ENCODE results near the gene MIDN.
"Not testable (repeated sequence)": the region's sequence is repeated elsewhere in the genome, so short reads cannot be mapped to it uniquely, and the experiment has no call there.

Gene MIDN

DNA sequence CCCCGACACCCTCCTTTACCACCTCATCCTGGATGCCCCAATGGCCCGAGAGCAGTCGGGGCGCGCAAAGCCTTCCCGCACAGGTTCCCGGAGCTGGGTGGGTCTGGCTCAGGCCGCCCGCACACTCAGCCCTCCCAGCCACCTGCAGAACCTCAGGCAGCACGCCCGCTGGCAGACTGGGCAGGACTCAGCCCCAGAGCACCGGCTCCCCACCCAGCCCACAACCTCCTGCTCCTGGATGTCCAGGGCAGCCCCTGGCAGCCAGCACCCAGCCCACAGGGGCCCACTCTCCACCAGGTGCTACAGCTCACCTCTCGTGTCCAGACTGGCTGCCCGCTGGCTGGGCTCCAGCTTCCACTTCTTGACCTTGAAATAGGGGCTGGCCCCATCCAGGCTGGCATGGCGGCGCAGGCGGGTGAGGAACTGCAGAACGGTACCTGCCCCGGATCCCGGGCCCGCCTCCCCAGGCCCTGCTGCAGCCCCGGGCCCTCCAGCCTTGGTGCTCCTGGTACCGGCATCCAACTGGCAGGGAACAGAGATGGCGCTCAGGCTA is 15.2 kb upstream of the MIDN start:
- DNase-seq = no peak

DNA sequence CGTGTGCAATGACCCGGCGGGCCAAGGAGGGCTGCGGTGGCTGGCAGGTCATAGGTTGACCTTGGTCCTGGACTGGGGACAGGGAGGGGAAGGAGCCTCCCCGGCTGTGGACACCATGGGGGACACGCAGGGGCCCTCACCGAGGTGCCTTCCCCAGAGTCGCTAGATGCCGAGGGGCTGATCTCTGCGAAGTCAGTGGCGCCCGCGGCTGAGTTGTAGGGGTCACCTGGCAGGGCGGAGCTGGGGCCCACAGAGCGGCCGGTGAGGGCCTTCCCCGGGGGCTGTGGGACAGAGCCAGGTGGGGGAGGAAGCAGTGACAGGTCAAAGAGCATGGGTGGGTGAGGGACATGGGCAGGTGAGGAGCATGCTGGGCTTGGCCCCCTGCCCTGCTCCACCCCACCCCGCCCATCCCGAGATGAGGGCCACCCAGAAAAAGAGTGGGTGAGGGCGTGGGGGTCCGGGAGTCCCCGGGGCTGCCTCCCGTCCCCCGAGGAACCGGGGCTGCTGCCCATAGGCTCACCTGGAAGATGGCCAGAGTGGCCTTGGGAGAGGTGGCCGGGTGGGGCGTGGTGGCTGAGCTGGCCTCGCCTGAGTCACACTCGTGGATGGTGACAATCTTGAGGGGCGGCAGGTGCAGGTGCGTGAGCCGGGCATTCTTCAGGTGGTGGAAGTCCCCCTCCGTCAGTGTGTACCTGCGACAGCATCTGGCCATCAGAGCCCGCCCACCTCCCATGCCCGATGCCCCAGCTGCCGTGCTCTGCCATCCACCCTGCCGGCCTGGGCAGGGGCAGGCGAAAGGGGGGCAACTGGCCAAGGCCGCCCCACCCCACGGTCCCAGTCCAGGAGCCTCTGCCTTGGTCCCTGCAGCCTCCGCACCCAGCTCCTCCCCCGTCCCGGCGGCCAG is 14.1 kb upstream of the MIDN start:
- no peak for DNase-seq

DNA sequence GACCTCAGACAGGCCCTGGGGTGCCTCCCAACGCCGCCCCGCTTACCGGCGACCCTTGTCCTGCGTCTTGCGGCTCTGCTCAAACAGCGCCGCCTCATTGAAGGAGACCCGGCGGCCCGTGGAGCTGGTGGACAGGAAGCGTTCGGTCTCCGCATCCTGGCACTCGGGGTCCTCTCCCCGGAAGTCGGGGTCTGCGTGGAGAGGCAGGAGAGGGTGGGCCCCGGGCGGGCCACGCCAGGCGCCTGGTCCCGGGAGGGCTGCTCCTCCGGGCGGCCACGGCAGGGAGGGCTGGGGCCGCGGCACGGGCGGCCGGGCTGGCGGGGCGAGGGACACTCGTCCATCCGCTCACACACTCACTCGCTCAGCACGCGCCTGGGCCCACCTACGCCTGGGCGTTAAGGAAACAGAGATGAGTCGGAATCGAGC is 13.4 kb upstream of the MIDN start:
- no peak for DNase-seq

DNA sequence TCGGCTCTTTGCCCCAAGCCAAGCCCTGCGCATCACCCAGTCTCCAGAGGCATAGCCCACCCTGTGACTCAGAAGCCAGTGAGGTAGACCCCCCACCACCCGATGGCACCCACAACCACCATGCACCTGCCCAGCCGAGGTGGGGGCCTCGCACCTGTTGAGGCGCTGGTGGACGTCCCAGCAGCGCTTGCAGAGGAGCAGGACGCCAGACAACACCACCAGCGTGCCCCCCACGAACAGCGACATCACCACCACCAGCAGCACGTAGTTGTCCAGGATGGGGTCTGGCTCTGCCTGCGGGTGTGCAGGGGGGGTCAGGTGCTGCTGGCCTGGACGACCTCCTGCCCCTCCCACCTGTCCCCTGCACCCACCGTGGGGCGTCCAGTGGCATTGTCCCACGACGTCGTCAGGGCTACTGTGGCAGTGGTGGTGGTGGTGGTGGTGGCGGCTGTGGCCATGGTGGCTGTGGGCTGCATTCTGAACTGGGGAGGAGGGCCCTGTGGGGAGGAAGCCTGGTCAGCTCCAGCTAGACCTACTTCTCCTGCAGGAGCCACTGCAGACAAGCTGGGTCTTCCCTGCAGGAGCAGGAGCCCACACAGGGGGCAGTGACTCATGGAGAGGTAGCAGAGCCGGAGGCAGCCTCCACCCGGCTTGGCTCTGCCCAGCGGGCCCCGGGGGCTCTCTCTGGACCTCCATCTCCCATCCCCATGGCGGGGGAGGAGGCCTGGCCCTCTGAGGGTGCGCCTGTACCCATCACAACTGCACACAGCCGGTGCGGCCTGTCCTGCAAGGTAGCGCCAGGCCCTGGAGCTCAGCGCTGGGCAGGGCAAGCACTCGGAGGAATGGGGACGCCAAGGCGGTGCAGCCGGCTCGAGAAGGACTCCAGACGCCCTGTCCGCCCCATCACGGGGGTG is 12.5 kb upstream of the MIDN start:
- DNase-seq = no peak

DNA sequence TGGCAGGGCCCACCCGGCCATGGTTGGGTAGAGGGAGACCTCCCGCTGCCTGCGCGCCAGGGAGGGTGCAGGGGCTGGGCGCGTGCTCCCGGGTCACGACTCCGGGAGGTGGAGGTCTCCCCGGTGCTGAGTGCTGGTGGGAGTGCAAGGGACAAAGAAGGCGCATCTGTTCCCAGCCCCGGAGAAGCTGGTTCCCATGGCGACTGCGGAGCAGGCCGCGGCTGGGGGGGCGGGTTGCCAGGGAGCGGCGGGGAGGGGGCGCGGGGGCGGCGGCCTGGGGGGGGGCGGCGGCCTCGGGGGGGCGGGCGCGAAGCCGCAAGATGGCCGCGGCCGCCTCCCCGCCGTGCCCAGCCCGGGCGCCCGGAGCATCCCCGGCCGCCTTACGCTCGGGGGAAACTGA is 11.8 kb upstream of the MIDN start:
- no peak for DNase-seq

GRCh38 chr19:1237027-1237659 is 11.2 kb upstream of the MIDN start:
- no peak for DNase-seq

DNA sequence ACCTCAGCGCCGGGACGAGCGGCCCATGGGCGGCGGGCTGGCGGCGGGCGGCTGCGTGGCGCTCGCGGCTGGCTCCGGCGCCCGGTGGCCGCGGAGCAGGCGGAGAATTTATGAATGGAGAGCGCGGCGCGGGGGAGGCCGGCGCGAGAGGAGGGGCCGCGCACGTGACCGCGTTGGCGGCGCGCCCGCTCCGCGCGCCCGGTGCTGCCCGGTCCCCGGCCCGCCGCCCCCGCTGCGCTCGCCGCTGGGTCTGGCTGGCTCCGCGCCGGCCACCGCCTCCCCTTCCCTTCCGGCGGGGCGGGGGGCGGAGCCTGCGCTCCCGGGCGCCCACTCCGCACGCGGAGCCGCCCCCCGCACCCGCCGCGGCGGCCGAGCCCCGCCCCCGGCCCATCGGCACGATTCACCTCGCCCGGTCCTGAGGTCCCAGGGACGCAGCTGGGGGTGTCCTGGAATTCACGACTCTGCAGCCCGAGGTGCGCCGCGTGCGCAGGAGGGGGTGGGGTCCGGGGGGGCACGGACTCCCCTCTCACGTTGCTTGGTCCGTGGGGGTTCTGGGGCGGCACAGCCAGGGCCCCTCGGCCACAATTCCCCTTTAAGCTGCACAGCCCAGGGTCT is 10.5 kb upstream of the MIDN start, which contains the start of gene CBARP:
Gene CBARP, minus strand, starts transcription at position 252 of the 615 bp plus-strand sequence. CDS start 1,905 bp downstream, outside the sequence.
- DNase-seq = no peak

DNA sequence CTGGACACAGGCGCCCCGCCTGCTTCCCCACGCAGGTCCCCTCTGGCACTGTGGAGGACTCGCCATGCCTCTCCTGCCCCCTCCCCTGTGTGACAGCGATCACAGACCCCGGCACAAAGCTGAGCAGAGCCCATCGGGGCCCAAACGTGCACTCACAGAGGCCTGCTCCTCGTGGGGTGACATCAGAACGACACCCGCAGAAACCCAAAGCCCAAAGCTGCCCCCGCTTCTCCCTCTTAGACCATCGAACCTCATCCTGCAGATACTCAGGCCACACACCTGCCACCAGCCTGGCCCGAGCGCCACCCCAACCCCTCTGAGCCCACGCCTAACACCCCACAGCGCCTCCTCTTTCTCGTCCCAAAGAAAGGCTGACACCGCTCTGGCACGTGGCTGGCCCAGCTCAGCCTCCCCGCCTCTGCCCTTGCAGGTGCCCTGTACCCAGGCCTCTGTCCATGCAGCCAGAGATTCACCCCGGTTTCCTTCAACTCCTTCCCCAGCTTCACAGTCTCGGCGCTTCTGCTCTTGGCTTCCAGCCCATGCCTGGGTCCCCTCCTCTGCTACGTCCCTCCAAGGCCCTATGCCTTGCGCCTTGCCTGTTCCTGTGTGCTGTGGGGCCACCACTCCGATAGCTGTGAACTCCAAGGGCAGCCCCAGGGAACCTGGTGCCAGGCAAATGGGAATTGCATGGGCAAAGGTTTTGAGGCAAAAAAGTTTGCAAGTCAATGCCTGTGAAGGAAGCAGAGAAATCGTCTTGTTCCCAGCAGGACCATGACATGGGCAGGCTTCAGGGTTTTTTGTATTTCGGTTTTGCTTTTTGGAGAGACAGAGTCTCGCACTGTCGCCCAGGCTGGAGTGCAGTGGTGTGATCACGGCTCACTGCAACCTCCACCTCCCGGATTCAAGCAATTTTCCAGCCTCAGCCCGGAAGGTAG is 9.7 kb upstream of the MIDN start:
- no peak for DNase-seq

DNA sequence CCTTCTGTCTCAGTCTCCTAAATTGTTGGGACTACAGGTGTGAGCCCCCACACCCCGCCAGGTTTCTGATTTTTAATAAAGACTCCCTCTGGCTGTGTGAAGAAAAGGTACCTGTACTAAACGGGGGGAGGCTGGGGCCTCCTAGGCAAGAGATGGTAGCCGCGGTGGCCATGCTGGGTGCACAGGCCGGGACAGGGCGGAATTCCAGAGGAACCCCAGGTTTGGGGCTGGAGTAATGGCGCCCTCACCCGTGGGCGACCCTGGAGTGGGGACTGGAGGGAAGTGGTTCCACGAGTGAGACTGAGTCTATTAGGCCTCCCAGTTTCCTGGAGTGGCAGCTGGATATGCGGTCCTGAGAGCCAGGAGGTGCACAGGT is 9.0 kb upstream of the MIDN start:
- DNase-seq = no peak

GRCh38 chr19:1239796-1240737 is 8.3 kb upstream of the MIDN start:
- DNase-seq = peak; percentile 92

DNA sequence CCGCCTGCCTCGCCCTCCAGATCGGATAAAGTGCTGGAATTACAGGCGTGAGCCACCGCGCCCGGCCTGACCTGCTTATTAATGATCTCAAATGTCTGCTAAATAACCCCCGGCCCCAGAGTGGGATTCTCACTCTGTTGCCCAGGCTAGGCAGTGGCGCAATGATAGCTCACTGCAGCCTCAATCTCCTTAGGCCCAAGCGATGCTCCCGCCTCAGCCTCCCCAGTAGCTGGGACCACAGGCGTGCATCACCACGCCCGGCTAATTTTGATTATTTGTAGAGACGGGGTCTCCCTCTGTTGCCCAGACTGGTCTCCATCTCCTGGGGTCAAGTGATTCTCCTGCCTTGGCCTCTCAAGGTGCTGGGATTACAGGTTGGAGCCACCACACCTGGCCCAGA is 7.5 kb upstream of the MIDN start:
- DNase-seq = no peak

- DNase-seq = peak; percentile 89
Observed at GRCh38 chr19:1241417-1242095, 6.8 kb upstream of the MIDN start, which contains the start of gene ATP5F1D. TSS of gene ATP5F1D (plus strand) at chr19:1241751. CDS start at chr19:1241851, 100 bp downstream.

GRCh38 chr19:1243768-1244692 is 4.4 kb upstream of the MIDN start:
- peak; percentile 85 for DNase-seq

GRCh38 chr19:1244693-1245451 is 3.5 kb upstream of the MIDN start:
- DNase-seq = no peak

DNA sequence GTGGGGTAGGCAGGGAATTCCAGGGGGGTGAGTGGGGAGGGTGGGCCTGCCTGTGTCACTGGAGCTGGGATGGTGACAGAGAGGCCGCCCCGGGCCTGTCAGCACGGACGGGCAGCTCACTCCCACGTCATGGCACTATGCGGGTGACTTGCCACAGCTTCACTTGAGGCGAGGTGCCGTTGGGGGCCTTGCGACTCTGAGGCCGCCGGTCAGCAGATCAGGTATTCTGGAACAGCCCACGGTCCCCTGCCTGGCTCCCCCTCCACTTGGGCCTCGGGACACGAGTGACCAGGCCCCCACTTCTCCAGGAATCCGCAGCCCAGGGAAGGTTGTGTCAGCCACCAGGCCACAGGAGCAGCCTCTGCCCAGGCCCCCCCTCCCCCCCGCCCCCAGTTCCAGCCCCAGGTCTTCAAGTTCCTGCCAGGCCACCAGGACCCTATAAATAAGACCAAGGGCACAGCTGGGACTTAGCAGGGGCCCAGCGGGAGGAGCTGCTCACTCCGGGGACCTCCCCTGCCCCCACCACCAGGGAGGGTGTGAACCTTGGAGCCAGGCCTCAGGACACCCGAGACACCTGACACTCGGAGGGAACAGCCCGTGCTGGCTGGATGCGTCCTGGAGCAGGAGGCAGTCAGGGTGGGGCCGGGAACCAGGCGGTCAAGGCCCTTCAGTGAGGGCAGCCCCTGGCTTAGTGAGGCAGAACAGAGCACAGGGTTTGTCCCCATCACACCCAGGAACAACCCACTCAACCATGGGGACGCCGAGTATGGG is 2.7 kb upstream of the MIDN start:
- no peak for DNase-seq

DNA sequence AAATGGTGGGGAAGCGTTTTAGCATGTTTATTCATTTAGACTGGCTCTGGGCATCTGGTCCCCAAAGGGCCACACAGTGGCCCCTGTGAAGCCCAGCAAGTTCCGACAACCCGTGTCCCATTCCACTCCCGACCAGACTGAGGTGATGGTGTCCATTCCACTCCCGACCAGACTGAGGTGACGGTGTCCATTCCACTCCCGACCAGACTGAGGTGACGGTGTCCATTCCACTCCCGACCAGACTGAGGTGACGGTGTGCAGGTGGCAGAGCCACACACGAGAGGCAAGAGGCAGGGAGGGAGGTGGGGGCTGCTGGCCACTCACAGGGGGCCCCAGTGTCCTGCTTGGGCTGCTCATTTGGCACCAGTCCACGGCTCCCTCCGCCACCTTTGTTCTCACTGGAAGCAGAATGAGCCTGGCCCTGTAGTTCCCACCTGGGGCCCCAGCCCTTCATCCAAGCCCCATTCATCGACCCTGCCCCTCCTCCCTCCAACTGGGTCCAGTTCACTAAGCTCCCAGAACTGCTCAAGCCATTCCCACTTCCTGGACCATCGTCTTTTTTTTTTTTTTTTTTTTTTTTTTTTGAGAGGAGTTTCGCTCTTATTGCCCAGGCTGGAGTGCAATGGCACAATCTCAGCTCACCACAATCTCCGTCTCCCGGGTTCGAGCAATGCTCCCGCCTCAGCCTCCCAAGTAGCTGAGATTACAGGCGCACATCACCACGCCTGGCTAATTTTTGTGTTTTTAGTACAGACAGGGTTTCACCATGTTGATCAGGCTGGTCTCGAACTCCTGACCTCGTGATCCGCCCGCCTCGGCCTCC is 1.9 kb upstream of the MIDN start:
- DNase-seq = not testable (repeated sequence)
